ENCODE measurements around the gene ZNF214. TPM values are rescaled to one million over a fixed set of nuclear protein-coding genes. Genes with fewer than 3 reads are reported as not detected.

ZNF214 gene
- total RNA-seq, result not detected in 2 replicates

DNA sequence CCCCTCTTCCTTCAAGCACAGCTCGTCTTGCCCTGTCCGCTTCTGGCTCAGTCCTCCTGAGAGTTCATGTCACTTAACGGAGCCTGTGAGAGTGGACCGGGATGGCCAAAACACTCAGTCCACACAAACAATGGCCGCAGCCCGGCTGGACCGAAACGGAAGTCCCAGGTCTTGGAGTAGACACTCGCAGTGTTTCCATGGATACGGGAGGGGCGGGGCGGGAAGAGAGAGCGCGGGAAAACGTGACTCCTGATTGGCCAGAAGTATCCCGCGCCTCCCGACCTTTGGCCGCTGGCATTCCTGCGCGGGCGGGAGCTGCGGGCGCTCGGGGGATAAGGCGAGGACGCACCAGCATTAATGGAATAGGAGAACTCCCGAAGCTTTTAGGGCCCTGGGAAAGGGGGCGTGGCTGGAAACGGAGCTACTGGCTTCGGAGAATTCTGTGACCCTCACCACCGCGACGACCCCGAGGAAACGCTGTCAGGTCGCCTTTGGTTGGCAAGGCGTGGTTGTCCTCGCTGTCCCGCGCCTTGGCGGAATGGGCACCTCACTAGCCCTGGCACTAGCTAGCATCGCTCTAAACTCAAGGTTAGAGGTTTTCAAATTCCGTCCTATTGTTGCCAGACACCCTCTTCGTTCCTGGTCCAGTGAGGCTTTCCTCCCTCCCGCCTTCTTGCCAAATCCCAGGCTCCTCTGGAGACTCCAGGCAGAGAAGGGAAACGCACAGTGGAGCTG is at the start of gene ZNF214, which contains the start of gene NLRP14:
TSS of gene ZNF214 (minus strand) at position 164 of the 735 bp plus-strand sequence. CDS start 17,511 bp downstream, outside the sequence.
TSS of gene NLRP14 (plus strand) at position 297 of the 735 bp plus-strand sequence. CDS start 18,108 bp downstream, outside the sequence.
- Mint-ChIP-seq H3K4me3 (peak within 1 kb of the TSS; percentile 52), H3K27me3 (peaks cover 39% of the 10 kb centered on the region), H3K9me3 (no peaks in the 10 kb centered on the region), H3K4me1 (peaks cover 3% of the 10 kb centered on the region), H3K27ac (no peak within 1 kb of the TSS), H3K36me3 (ENCODE audit: low read depth) (no peaks in the 10 kb centered on the region)
- intact Hi-C loops (cut with micrococcal nuclease), result no loop called here
- no peak for DNase-seq

DNA sequence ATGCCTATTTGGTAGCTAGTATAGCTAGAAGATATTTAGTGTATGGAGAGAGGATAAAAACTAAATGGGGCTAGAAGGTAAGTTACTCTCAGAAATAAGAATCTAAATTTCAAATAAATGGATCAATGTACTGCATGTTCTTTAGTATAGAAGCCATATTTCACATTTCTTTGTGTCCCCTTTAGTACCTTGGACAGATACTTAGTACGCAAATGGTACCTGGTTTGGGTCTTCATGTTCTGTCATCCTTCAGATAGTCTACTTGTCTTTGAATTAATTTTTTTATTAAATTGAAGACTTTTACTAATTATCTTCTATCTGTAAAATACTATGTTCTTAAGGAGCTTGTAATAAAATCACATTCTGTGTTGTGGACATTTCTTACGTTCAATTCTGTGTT is 42.4 kb upstream of the ZNF214 start:
- Mint-ChIP-seq H3K4me3 (no peak overlapping the region), H3K27ac (no peak overlapping the region), H3K4me1 (no peaks in the 10 kb centered on the region), H3K9me3 (no peaks in the 10 kb centered on the region), H3K27me3 (peaks cover 4% of the 10 kb centered on the region), H3K36me3 (ENCODE audit: low read depth) (no peaks in the 10 kb centered on the region)
- no peak for DNase-seq
- intact Hi-C loops (cut with micrococcal nuclease), result no loop called here

DNA sequence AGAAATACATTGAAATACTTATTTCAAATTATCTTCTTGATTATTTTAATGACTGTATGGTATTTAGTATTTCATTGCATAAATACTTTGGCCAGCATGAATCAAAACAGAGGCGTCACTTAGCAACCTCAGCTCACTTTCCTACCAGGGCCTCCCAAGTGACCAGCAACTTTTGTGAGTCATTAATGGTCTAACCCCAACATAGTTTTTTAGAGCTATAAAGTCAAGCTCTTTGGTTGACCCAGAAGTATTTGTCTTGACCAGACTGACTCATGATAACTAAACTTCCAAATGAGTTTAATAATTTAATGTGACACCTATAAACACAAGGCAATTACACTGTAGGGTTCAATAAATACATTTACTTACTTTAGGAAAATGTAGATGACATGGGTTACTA is 40.7 kb upstream of the ZNF214 start:
- Mint-ChIP-seq H3K27ac (no peak overlapping the region), H3K27me3 (no peaks in the 10 kb centered on the region), H3K4me3 (no peak overlapping the region), H3K4me1 (no peaks in the 10 kb centered on the region), H3K36me3 (ENCODE audit: low read depth) (no peaks in the 10 kb centered on the region), H3K9me3 (no peaks in the 10 kb centered on the region)
- intact Hi-C loops (cut with micrococcal nuclease), result no loop called here
- DNase-seq, result no peak

DNA sequence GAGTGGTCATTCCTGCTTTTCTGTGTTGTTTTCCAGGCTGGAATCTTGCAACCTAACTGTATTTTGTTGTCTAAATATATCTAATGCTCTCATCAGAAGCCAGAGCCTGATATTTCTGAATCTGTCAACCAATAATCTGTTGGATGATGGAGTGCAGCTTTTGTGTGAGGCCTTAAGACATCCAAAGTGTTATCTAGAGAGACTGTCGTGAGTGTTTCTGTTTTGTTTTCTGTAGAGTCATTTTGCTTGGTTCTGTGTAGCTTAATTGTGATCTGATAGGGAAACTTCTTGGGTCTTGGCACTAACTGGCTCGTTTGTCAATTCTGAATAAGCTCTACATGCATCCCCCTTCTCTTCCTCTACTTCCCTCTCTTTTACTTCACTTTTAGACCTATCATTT is 37.5 kb upstream of the ZNF214 start:
- H3K9me3 Mint-ChIP-seq, result no peaks in the 10 kb centered on the region
- DNase-seq, result no peak
- no peak overlapping the region for H3K27ac Mint-ChIP-seq
- no peaks in the 10 kb centered on the region for H3K4me1 Mint-ChIP-seq
- no peaks in the 10 kb centered on the region for H3K36me3 Mint-ChIP-seq (ENCODE audit: low read depth)
- no peak overlapping the region for H3K4me3 Mint-ChIP-seq
- H3K27me3 Mint-ChIP-seq, result no peaks in the 10 kb centered on the region
- intact Hi-C loops (cut with micrococcal nuclease), result no loop called here

DNA sequence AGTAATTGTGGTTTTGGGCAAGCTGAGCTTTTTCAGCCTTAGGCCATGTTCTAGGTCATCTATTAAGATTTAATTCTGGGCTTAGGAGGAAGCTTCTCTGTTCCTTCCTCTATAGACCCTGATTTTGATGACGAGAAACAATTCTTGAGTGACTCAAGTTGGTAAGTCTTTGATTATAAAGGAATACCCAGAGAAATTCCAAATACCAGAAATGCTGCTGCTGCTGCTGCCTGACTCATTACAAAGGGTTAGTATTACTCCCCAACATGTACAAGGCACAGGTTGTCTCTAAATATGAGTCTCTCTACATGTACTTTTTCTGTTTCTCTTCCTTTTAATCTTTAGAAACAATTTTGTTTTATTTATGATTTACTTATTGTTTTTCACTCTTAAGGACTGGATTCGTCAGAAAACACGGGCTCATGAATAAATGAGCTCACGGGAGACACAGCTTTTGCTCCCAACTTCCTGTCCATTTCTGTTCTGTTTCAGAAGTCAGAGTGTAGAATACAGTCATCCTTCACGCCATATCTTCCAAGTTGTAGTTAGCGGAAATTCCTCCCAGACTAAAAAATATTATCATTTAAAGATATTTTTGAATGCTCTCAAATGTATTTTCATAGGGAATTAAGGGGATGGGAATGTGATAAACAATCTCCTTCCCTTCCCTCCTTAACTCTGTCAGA is 36.8 kb upstream of the ZNF214 start:
- no peak for DNase-seq
- Mint-ChIP-seq H3K27ac (no peak overlapping the region), H3K27me3 (no peaks in the 10 kb centered on the region), H3K4me3 (no peak overlapping the region), H3K9me3 (no peaks in the 10 kb centered on the region), H3K36me3 (ENCODE audit: low read depth) (no peaks in the 10 kb centered on the region), H3K4me1 (no peaks in the 10 kb centered on the region)
- intact Hi-C loops (cut with micrococcal nuclease), result no loop called here

DNA sequence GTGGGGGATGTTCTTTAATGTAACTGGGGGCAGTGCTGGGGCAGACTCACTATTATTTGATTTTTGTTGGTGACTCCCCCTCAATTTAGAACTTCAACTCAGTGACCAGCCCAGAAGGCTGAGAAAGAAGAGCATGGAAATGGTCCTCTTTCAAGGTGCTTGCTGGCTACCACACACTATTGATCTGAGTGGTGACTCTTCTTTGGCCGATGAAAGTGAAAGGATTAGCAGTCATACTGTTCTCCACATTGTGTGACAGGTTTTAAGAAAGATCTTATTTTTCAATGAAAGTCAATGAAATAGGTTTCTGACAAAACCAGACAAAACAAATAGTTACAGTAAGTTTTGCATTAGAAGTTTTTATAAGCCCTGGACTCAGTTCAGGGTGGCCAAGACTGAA is 30.0 kb upstream of the ZNF214 start:
- Mint-ChIP-seq H3K27me3 (no peaks in the 10 kb centered on the region), H3K4me1 (no peaks in the 10 kb centered on the region), H3K4me3 (no peak overlapping the region), H3K27ac (no peak overlapping the region), H3K36me3 (ENCODE audit: low read depth) (no peaks in the 10 kb centered on the region), H3K9me3 (no peaks in the 10 kb centered on the region)
- no peak for DNase-seq
- intact Hi-C loops (cut with micrococcal nuclease), result no loop called here

DNA sequence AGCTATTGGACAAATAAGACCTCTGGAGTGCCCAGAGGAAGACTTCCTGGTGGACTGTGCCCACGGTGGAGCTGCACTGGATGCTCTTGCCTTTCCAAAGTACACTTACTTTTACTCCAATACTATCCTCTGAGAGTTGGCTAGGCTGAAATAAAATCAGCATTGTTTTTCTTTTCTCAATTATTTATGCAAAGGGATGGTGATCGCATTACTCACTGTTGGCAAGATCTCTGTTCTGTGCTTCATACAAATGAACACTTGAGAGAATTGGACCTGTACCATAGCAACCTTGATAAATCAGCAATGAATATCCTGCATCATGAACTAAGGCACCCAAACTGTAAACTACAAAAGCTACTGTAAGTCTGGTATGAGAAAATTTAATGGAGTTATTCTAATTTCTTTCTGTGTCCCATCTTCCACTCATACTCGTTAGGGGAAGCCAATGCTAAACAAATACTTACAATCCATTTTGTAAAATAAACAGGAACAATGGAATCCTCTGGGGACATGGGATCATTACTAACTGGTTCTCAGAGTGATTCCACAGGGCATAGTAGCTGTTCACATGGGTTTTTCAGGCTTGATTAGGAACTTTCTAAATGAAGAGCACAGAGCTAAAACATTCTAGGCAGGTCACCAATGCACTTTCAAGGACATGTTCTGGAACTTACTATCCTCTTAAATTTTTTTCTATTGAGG is 26.5 kb upstream of the ZNF214 start:
- no peaks in the 10 kb centered on the region for H3K27me3 Mint-ChIP-seq
- no peaks in the 10 kb centered on the region for H3K36me3 Mint-ChIP-seq (ENCODE audit: low read depth)
- H3K4me3 Mint-ChIP-seq, result no peak overlapping the region
- DNase-seq, result no peak
- intact Hi-C loops (cut with micrococcal nuclease), result no loop called here
- no peak overlapping the region for H3K27ac Mint-ChIP-seq
- H3K4me1 Mint-ChIP-seq, result no peaks in the 10 kb centered on the region
- H3K9me3 Mint-ChIP-seq, result no peaks in the 10 kb centered on the region

DNA sequence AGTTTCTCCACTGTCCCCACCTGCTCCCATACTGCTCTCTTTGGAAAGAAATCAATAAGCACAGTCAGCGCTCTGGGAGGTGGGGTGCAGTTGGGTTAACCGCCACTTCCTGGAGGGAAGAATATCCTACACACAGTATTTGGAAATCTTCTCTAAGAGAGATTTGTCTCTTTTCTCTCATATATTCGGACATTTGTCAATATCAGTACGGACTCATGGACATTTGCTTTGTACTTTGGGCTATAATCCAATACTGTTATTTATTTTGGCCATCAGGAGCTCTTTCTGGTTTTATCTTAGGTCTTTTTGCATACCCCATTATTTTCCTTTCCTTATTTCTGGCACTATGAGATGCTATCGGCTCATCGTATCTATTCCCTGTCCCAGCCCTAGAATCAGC is 13.9 kb upstream of the ZNF214 start:
- no peaks in the 10 kb centered on the region for H3K36me3 Mint-ChIP-seq (ENCODE audit: low read depth)
- no peak for DNase-seq
- intact Hi-C loops (cut with micrococcal nuclease), result no loop called here
- no peaks in the 10 kb centered on the region for H3K9me3 Mint-ChIP-seq
- no peaks in the 10 kb centered on the region for H3K27me3 Mint-ChIP-seq
- no peaks in the 10 kb centered on the region for H3K4me1 Mint-ChIP-seq
- H3K27ac Mint-ChIP-seq, result no peak overlapping the region
- no peak overlapping the region for H3K4me3 Mint-ChIP-seq

DNA sequence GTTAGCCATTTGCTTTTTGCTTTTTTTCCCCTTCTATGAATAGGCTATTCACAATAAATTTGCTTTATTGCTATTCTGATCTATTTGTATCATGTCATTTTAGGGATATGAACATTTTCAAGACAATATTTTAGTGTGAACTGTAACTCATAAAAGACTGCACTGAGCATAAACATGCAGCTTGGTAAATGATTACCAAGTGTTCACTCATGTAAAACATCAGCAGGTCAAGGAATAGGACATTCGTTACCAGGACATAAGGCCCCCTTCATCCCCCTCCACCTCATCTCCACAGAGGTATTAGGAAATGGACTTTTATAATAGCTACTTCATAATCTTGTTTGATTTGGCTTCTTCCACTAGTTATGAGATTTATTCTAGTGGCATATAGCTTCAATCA is 12.5 kb upstream of the ZNF214 start:
- Mint-ChIP-seq H3K36me3 (ENCODE audit: low read depth) (no peaks in the 10 kb centered on the region), H3K27me3 (peaks cover 1% of the 10 kb centered on the region), H3K9me3 (no peaks in the 10 kb centered on the region), H3K27ac (no peak overlapping the region), H3K4me1 (no peaks in the 10 kb centered on the region), H3K4me3 (no peak overlapping the region)
- DNase-seq, result no peak
- intact Hi-C loops (cut with micrococcal nuclease), result no loop called here

DNA sequence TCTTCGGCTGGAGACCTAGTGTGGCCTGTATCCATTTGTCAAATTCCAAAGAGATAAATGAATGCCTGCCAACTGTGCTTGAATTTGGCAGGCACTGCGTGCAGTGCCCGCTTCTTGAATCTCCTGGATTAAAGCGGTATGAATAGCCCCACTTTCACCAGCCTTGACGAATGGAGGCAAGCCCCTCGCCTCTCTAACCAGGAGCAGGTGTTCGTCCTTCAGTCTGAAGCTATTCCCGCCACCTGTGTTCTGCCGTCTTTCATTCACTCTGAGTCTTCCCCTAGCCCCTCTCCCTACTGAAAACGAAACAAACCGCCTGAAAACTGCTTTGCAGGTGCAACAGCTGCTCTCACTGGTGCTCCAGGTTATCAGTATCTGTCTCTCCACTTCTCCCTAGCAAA is 11.3 kb upstream of the ZNF214 start:
- Mint-ChIP-seq H3K4me1 (no peaks in the 10 kb centered on the region), H3K36me3 (ENCODE audit: low read depth) (no peaks in the 10 kb centered on the region), H3K27me3 (peaks cover 2% of the 10 kb centered on the region), H3K9me3 (no peaks in the 10 kb centered on the region), H3K27ac (no peak overlapping the region), H3K4me3 (no peak overlapping the region)
- intact Hi-C loops (cut with micrococcal nuclease), result no loop called here
- no peak for DNase-seq

DNA sequence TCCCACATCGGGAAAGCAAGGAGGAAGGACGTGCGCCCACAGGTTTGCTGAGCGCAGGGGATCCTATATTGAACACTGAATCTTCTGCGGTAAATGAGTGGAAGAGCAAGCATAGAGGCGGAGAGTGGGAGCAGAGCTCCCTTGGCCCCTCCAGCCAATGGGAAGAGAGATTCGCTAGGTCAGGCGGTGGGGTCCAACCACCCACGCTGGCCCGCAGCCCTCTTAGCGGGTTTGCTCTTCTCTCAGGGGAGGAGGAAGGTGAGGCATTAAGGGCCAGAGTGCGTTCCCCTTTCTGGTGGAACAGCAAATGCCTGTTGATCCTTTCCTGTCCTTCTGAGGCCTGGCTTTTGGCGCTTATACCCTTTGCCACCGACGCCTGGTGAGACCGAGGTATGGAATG is 10.7 kb upstream of the ZNF214 start:
- Mint-ChIP-seq H3K36me3 (ENCODE audit: low read depth) (no peaks in the 10 kb centered on the region), H3K9me3 (no peaks in the 10 kb centered on the region), H3K27me3 (peaks cover 2% of the 10 kb centered on the region), H3K4me1 (no peaks in the 10 kb centered on the region), H3K4me3 (no peak overlapping the region), H3K27ac (no peak overlapping the region)
- intact Hi-C loops (cut with micrococcal nuclease), result no loop called here
- DNase-seq, result no peak

DNA sequence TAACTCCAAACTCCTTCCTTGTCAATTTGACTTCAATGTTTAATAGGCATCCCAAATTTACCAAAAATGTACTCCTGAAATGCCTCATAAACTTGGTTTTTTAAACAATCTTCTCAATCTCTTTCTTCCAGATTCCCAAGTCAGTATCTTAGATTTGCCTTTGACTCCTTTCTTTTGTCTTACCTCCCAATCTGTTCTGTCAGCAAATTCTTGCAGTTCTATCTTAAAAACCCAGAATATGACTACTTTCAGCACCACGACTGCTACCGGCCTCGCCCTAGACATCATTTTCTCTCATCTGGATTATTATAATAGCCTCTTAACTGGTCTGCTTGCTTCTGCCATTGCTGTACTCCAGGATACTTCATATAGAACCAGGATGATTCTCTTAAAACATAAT is 8.0 kb upstream of the ZNF214 start:
- no peaks in the 10 kb centered on the region for H3K4me1 Mint-ChIP-seq
- no peak overlapping the region for H3K4me3 Mint-ChIP-seq
- no peak overlapping the region for H3K27ac Mint-ChIP-seq
- intact Hi-C loops (cut with micrococcal nuclease), result no loop called here
- H3K9me3 Mint-ChIP-seq, result no peaks in the 10 kb centered on the region
- H3K36me3 Mint-ChIP-seq (ENCODE audit: low read depth), result no peaks in the 10 kb centered on the region
- no peak for DNase-seq
- peaks cover 11% of the 10 kb centered on the region for H3K27me3 Mint-ChIP-seq

DNA sequence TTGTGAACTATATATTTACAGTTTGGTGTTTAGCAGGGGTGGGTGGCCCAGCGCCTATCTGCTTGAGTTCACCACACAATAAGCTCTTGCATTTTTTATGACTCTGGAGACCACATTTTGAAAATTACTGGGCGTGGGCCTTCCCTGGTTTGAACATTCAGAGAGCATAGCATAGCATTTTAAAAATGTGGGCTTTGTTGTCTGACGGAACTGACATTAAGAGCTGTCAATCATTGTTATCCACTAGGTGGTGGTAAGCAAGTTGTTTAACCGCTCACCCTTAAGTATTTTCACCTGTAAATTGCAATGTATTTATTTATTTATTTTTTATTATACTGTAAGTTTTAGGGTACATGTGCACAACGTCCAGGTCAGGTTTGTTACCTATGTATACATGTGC is 1.2 kb upstream of the ZNF214 start:
- intact Hi-C loops (cut with micrococcal nuclease), result no loop called here
- Mint-ChIP-seq H3K27me3 (peaks cover 41% of the 10 kb centered on the region), H3K9me3 (no peaks in the 10 kb centered on the region), H3K4me1 (peaks cover 3% of the 10 kb centered on the region), H3K4me3 (no peak overlapping the region), H3K36me3 (ENCODE audit: low read depth) (no peaks in the 10 kb centered on the region), H3K27ac (no peak overlapping the region)
- no peak for DNase-seq

DNA sequence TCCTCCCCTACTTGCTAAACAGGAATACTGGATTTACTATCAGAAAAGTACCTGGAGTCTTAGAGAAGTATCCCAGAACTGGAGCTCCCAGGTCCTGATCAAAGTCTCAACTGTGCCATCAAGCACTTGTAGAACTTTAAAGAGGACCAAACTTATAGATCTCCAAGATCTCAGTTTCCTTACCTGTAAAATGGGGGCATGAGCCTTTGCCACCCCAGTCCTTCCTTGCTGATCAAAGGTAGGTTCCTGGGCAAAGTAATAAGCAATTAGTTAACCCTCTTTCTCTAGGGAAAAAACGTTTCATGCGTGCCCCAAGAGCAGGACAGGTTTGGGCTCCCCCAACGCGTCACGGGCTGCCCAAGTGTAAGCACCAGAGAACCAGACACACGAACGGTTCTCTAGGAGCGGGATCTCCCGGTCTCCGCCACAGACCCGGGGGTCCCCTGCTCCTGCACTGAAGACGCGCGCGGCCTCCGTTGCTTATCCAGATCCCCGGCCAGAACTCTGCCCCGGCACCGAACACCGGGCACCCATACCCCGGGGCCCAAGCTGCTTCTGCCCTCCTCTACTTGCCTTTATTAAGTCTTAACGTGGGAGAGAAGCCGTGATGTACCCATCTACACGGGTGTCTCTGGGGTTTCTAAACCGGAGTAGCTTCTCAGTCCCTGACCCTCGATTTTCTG is 505 bp downstream of the ZNF214 start:
- no peak for DNase-seq
- no peaks in the 10 kb centered on the region for H3K36me3 Mint-ChIP-seq (ENCODE audit: low read depth)
- no peak overlapping the region for H3K27ac Mint-ChIP-seq
- peaks cover 3% of the 10 kb centered on the region for H3K4me1 Mint-ChIP-seq
- intact Hi-C loops (cut with micrococcal nuclease), result no loop called here
- peak overlapping the region; percentile 52 for H3K4me3 Mint-ChIP-seq
- H3K9me3 Mint-ChIP-seq, result no peaks in the 10 kb centered on the region
- peaks cover 35% of the 10 kb centered on the region for H3K27me3 Mint-ChIP-seq
